ENCODE measurements around the gene NINJ2.

Gene NINJ2

GRCh38 chr12:535396-535795 is 127.8 kb downstream of the NINJ2 start:
- H3K27ac ChIP-seq = no peak overlapping the region
- no peak for TF ChIP-seq CTCF (conservative IDR thresholded peaks at IDR 0.05)

GRCh38 chr12:534216-534615 is 129.0 kb downstream of the NINJ2 start:
- no peak for TF ChIP-seq CTCF (conservative IDR thresholded peaks at IDR 0.05)
- H3K27ac ChIP-seq = no peak overlapping the region

GRCh38 chr12:533718-534117 is 129.5 kb downstream of the NINJ2 start:
- TF ChIP-seq CTCF (conservative IDR thresholded peaks at IDR 0.05) = no peak
- H3K27ac ChIP-seq = no peak overlapping the region

- no peak for TF ChIP-seq CTCF (conservative IDR thresholded peaks at IDR 0.05)
- no peak overlapping the region for H3K27ac ChIP-seq
Observed at GRCh38 chr12:532908-533565, 130.2 kb downstream of the NINJ2 start.

GRCh38 chr12:531951-532585 is 131.2 kb downstream of the NINJ2 start:
- no peak for TF ChIP-seq CTCF (conservative IDR thresholded peaks at IDR 0.05)
- no peak overlapping the region for H3K27ac ChIP-seq

- no peak for TF ChIP-seq CTCF (conservative IDR thresholded peaks at IDR 0.05)
- no peak overlapping the region for H3K27ac ChIP-seq
Observed at GRCh38 chr12:530821-531220, 132.4 kb downstream of the NINJ2 start.

- no peak overlapping the region for H3K27ac ChIP-seq
- no peak for TF ChIP-seq CTCF (conservative IDR thresholded peaks at IDR 0.05)
Observed at GRCh38 chr12:530308-530707, 132.9 kb downstream of the NINJ2 start.

Data from VCaP (cell line).